GM20000 (cell line): ENCODE measurements around the gene CNTN4.

Experiments used
- DNase-seq: peaks from one replicate; pipeline ENCODE4 v3.0.0; 2012; ENCODE audit warnings: low spot score
- CTCF ChIP-seq: IDR thresholded peaks from 2 replicates; pipeline ENCODE4 v1.5.1; 2012; ENCODE audit warnings: mild to moderate bottlenecking, control low read depth; ENCODE audit errors: extremely low read depth, missing control alignments

Gene CNTN4

GRCh38 chr3:2623436-2623835, 524.8 kb downstream of the CNTN4 start:
- no peak for TF ChIP-seq CTCF
- DNase-seq = no peak

- no peak for DNase-seq
- TF ChIP-seq CTCF = no peak
These were observed 529.5 kb downstream of the CNTN4 start for GRCh38 chr3:2628117-2628516.

GRCh38 chr3:2635511-2635910, 536.8 kb downstream of the CNTN4 start:
- DNase-seq = no peak
- no peak for TF ChIP-seq CTCF

GRCh38 chr3:2643606-2644005, 544.9 kb downstream of the CNTN4 start:
- no peak for DNase-seq
- TF ChIP-seq CTCF = no peak

- DNase-seq = no peak
- no peak for TF ChIP-seq CTCF
These were observed 546.3 kb downstream of the CNTN4 start for GRCh38 chr3:2645001-2645400.

- DNase-seq = no peak
These were observed 552.1 kb downstream of the CNTN4 start for GRCh38 chr3:2650746-2651145.

GRCh38 chr3:2652386-2652785, 553.7 kb downstream of the CNTN4 start:
- DNase-seq = no peak
- no peak for TF ChIP-seq CTCF

More at GRCh38 chr3:2650746-2651145, 552.1 kb downstream of the CNTN4 start:
- no peak for TF ChIP-seq CTCF

- no peak for TF ChIP-seq CTCF
- no peak for DNase-seq
These were observed 555.0 kb downstream of the CNTN4 start for GRCh38 chr3:2653706-2654105.
